H1 (cell line): Measurements from ENCODE around the gene TNP2. TPM values are rescaled to one million over a fixed set of nuclear protein-coding genes. Genes with fewer than 3 reads are reported as not detected.

ENCODE experiments used
- CTCF ChIA-PET: fragments of 300-600 bp; sonication (Branson Sonifier 250); formaldehyde crosslinking; loops from one replicate; lab custom pipeline; 2021; ENCODE audit not compliant: partially characterized antibody; lab: Charles Lee
- POLR2A ChIA-PET: fragments of 300-600 bp; sonication (Branson Sonifier 250); formaldehyde crosslinking; loops from one replicate; lab custom pipeline; 2021; ENCODE audit warnings: inconsistent platforms; ENCODE audit not compliant: partially characterized antibody; lab: Charles Lee
- DNase-seq, 2 experiments: peaks; one replicate each; pipeline versions ENCODE4 v3.0.0 to v3.0.0-alpha.2; 2010 to 2022; ENCODE audit warnings: low spot score in 2 of 2, low read depth in 1 of 2, mixed read lengths in 1 of 2
- FAIRE-seq: peaks from 2 replicates; lab custom pipeline; 2011; peaks lifted over from hg19 to GRCh38; lab: Jason Lieb, UNC
- H2AFZ ChIP-seq: 2 replicates; pipeline ENCODE4 v1.8.1; 2012; ENCODE audit warnings: low read length, inconsistent platforms
- H2AK5ac ChIP-seq: 2 replicates; pipeline ENCODE4 v1.6.1; 2013; ENCODE audit warnings: low read depth, low read length
- H2BK120ac ChIP-seq: replicated peaks from 2 replicates; pipeline ENCODE3; 2013; ENCODE audit warnings: low read depth, low read length, inconsistent platforms
- H2BK12ac ChIP-seq: 2 replicates; pipeline ENCODE4 v1.6.1; 2013; ENCODE audit warnings: low read depth, low read length
- H2BK15ac ChIP-seq: 2 replicates; pipeline ENCODE4 v1.6.1; 2013; ENCODE audit warnings: low read length
- H2BK20ac ChIP-seq: 2 replicates; pipeline ENCODE4 v1.6.1; 2013; ENCODE audit warnings: low read length
- H2BK5ac ChIP-seq: 2 replicates; pipeline ENCODE4 v1.6.1; 2013; ENCODE audit warnings: low read depth, low read length
- H3K14ac ChIP-seq: 2 replicates; pipeline ENCODE4 v1.6.1; 2013; ENCODE audit warnings: inconsistent platforms; ENCODE audit not compliant: insufficient read length
- H3K18ac ChIP-seq: 2 replicates; pipeline ENCODE4 v1.6.1; 2013; ENCODE audit warnings: low read length; ENCODE audit errors: extremely low read depth
- H3K23ac ChIP-seq: 2 replicates; pipeline ENCODE4 v1.6.1; 2013; ENCODE audit warnings: inconsistent platforms; ENCODE audit not compliant: insufficient read length
- H3K23me2 ChIP-seq: 2 replicates; pipeline ENCODE4 v1.6.1; 2013; ENCODE audit warnings: low read depth, low read length
- H3K27ac ChIP-seq: 2 replicates; pipeline ENCODE4 v1.6.1; 2011; ENCODE audit warnings: low read depth, low read length, inconsistent platforms
- H3K27me3 ChIP-seq, 4 experiments: replicated peaks in 1 of 4; 1 replicate in 1 of 4; 2 replicates in 3 of 4; pipeline versions ENCODE4 v1.6.1 to v1.8.1; 2011 to 2013; ENCODE audit warnings: low read length in 3 of 4, mild to moderate bottlenecking in 3 of 4, inconsistent platforms in 2 of 4, mixed read lengths in 2 of 4, moderate library complexity in 1 of 4; ENCODE audit not compliant: control insufficient read depth in 3 of 4, insufficient read depth in 3 of 4; ENCODE audit errors: extremely low read depth in 1 of 4
- H3K36me3 ChIP-seq, 4 experiments: 2 replicates each; pipeline versions ENCODE4 v1.6.1 to v1.8.1; 2011 to 2013; ENCODE audit warnings: mild to moderate bottlenecking in 4 of 4, low read length in 3 of 4, moderate library complexity in 2 of 4, control low read depth in 1 of 4, inconsistent platforms in 1 of 4; ENCODE audit not compliant: insufficient read depth in 4 of 4, control insufficient read depth in 2 of 4
- H3K4ac ChIP-seq: replicated peaks from 2 replicates; pipeline ENCODE3; 2013; ENCODE audit warnings: low read length, low read depth, mixed read lengths, inconsistent platforms; ENCODE audit not compliant: insufficient read length
- H3K4me1 ChIP-seq, 4 experiments: replicated peaks in 1 of 4; 1 replicate in 1 of 4; 2 replicates in 3 of 4; pipeline versions ENCODE4 v1.6.1 to v1.8.1; 2011 to 2013; ENCODE audit warnings: low read length in 3 of 4, inconsistent platforms in 2 of 4, mixed read lengths in 1 of 4; ENCODE audit not compliant: insufficient read depth in 4 of 4, control insufficient read depth in 3 of 4
- H3K4me2 ChIP-seq, 2 experiments: 2 replicates each; pipeline versions ENCODE4 v1.6.1 to v1.8.1; 2011 to 2013; ENCODE audit warnings: low read depth in 2 of 2, low read length in 2 of 2, control low read depth in 1 of 2, inconsistent platforms in 1 of 2, mild to moderate bottlenecking in 1 of 2; ENCODE audit not compliant: insufficient read depth in 1 of 2
- H3K4me3 ChIP-seq, 4 experiments: fragments of 200-600, 300-600 bp in 1 of 4; sonication (generic), shearing (Covaris generic), sonication (Bioruptor Twin) in 1 of 4; 2 replicates each; pipeline versions ENCODE4 v1.5.1 to v1.8.1; 2011 to 2016; ENCODE audit warnings: low read length in 4 of 4, low read depth in 3 of 4, control low read depth in 2 of 4, inconsistent platforms in 2 of 4, mild to moderate bottlenecking in 2 of 4, mixed read lengths in 1 of 4, moderate library complexity in 1 of 4; ENCODE audit not compliant: insufficient read depth in 2 of 4; ENCODE audit errors: extremely low read depth in 1 of 4
- H3K56ac ChIP-seq: replicated peaks from 2 replicates; pipeline ENCODE3; 2013; ENCODE audit warnings: low read depth, mild to moderate bottlenecking, mixed read lengths, low read length, inconsistent platforms; ENCODE audit not compliant: insufficient read length
- H3K79me1 ChIP-seq: 2 replicates; pipeline ENCODE4 v1.6.1; 2013; ENCODE audit warnings: low read depth, low read length, control low read depth
- H3K79me2 ChIP-seq, 2 experiments: 2 replicates each; pipeline versions ENCODE4 v1.6.1 to v1.8.1; 2012 to 2013; ENCODE audit warnings: low read length in 2 of 2, mild to moderate bottlenecking in 2 of 2, inconsistent platforms in 1 of 2; ENCODE audit not compliant: insufficient read depth in 2 of 2, control insufficient read depth in 1 of 2
- H3K9ac ChIP-seq, 4 experiments: replicated peaks in 1 of 4; 1 replicate in 1 of 4; 2 replicates in 3 of 4; pipeline versions ENCODE4 v1.6.1 to v1.8.1; 2011 to 2013; ENCODE audit warnings: low read depth in 3 of 4, low read length in 3 of 4, control low read depth in 2 of 4, mild to moderate bottlenecking in 2 of 4, moderate library complexity in 2 of 4, inconsistent platforms in 1 of 4; ENCODE audit errors: extremely low read depth in 1 of 4
- H3K9me3 ChIP-seq, 2 experiments: 2 replicates each; pipeline versions ENCODE4 v1.6.1 to v1.8.1; 2012 to 2013; ENCODE audit warnings: mild to moderate bottlenecking in 2 of 2, moderate library complexity in 2 of 2, control low read depth in 1 of 2, inconsistent platforms in 1 of 2, low read depth in 1 of 2, low read length in 1 of 2, mixed read lengths in 1 of 2; ENCODE audit not compliant: insufficient read depth in 2 of 2
- H4K20me1 ChIP-seq, 2 experiments: replicated peaks in 1 of 2; 2 replicates each; pipeline versions ENCODE3 to v1.8.1; 2011 to 2013; ENCODE audit warnings: inconsistent platforms in 2 of 2, low read length in 2 of 2, mild to moderate bottlenecking in 1 of 2; ENCODE audit not compliant: insufficient read depth in 2 of 2, control insufficient read depth in 1 of 2
- H4K5ac ChIP-seq: 2 replicates; pipeline ENCODE4 v1.6.1; 2013; ENCODE audit warnings: low read length, low read depth, mixed read lengths, inconsistent platforms; ENCODE audit not compliant: insufficient read length
- H4K8ac ChIP-seq: 2 replicates; pipeline ENCODE4 v1.8.0; 2013; ENCODE audit warnings: mild to moderate bottlenecking, moderate library complexity, low read length, inconsistent platforms; ENCODE audit not compliant: insufficient read depth; ENCODE audit errors: extremely low read depth
- H4K91ac ChIP-seq: replicated peaks from 2 replicates; pipeline ENCODE3; 2013; ENCODE audit warnings: low read length, mixed read lengths, inconsistent platforms; ENCODE audit not compliant: insufficient read length
- KDM1A ChIP-seq: fragments of 200-600, 300-600 bp; sonication (generic); IDR thresholded peaks from 2 replicates; pipeline ENCODE4 v1.7.1; 2016; ENCODE audit warnings: mild to moderate bottlenecking, low read length, borderline replicate concordance
- POLR2AphosphoS5 ChIP-seq: IDR thresholded peaks from 2 replicates; pipeline ENCODE4 v1.6.1; 2011; ENCODE audit warnings: low read depth, low read length
- SAP30 ChIP-seq: fragments of 300-600 bp; sonication (generic); IDR thresholded peaks from 2 replicates; pipeline ENCODE4 v1.7.1; 2012; ENCODE audit warnings: low read length, moderate library complexity, mild to moderate bottlenecking, inconsistent platforms; ENCODE audit not compliant: insufficient read depth, insufficient replicate concordance
- WGBS, 2 experiments: shearing (Covaris generic) in 1 of 2; methylation state at CpG; one replicate each; pipeline versions ENCODE4 v1.1.6 to v1.1.7; 2013 to 2015; ENCODE audit warnings: low lambda C conversion rate in 2 of 2, mixed read lengths in 2 of 2, inconsistent platforms in 1 of 2, low coverage in 1 of 2, missing lambda C conversion rate in 1 of 2; ENCODE audit not compliant: insufficient replicate concordance in 2 of 2, insufficient coverage in 1 of 2, insufficient read length in 1 of 2; ENCODE audit errors: extremely low coverage in 1 of 2, missing lambda C conversion rate in 1 of 2; 5-methylcytosine and 5-hydroxymethylcytosine counted together
- polyA plus RNA-seq, 7 experiments: library from polyadenylated mRNA; depleted of rRNA in 3 of 7; stranded (reverse) in 5 of 7; unstranded in 2 of 7; fragments of >200 nt in 5 of 7; fragments of 200-250 nt in 2 of 7; gene quantifications; 1 replicate in 5 of 7; 2 replicates in 1 of 7; 4 replicates in 1 of 7; pipeline versions ENCODE4 v1.2.1 to v1.2.3, GENCODE V29; 2011 to 2013; ENCODE audit warnings: missing spikeins in 2 of 7, mixed read lengths in 2 of 7
- total RNA-seq: library from RNA; stranded (reverse); fragmentation: NEBNext Ultra II Directional; extraction: Animal tissue kit (Norgen Biotek cat#: 25700); gene quantifications from 2 replicates; pipeline ENCODE4 v1.2.1, GENCODE V29; 2021

TNP2 gene
- total and polyA plus RNA-seq, 2 of the 8 experiments (the other 6 are each of a cell fraction or from before 2014, with no cell fraction given): not detected

- FAIRE-seq: no peak
Observed at GRCh38 chr16:11250786-11251524, 18.2 kb downstream of the TNP2 start.

More at GRCh38 chr16:11250786-11251524, 18.2 kb downstream of the TNP2 start:
- CTCF ChIA-PET: interaction anchor here (1.0 to 1.6 kb wide), 4 partner anchors 9 to 262 kb away, joined by 3 to 5 read pairs (median 3); no protein-coding TSS in a partner anchor
- Histone ChIP-seq H2BK120ac (no peak overlapping the region), H3K4me2 (no peak overlapping the region), H2BK20ac (no peak overlapping the region), H4K91ac (no peak overlapping the region), H3K4ac (no peak overlapping the region), H3K79me1 (peaks cover 4% of the 10 kb centered on the region), H3K23me2 (peaks cover 6% of the 10 kb centered on the region; the same call in 1 of the 2 replicates), H4K5ac (no peak overlapping the region), H3K4me1 (peaks cover 0 to 15% (median 7%) of the 10 kb centered on the region in 4 experiments; a peak in 5 of 7 replicates), H2BK12ac (no peak overlapping the region), H3K27ac (no peak overlapping the region), H3K36me3 (peaks cover 0 to 8% (median 5%) of the 10 kb centered on the region in 4 experiments; a peak in 5 of 8 replicates), H3K56ac (no peak overlapping the region), H3K9ac (no peak overlapping the region), H2AK5ac (no peak overlapping the region), H2BK5ac (no peak overlapping the region), H3K18ac (no peak overlapping the region), H3K9me3 (no peaks in the 10 kb centered on the region), H3K79me2 (peaks cover 0 to 28% of the 10 kb centered on the region in 2 experiments; a peak in 2 of 4 replicates), H4K20me1 (peaks cover 11 to 22% of the 10 kb centered on the region in 2 experiments), H3K4me3 (no peak overlapping the region), H4K8ac (no peak overlapping the region), H3K23ac (no peak overlapping the region), H3K14ac (no peak overlapping the region), H2BK15ac (no peak overlapping the region), H3K27me3 (no peaks in the 10 kb centered on the region; a peak in 1 of 7 replicates), H2AFZ (no peak overlapping the region)
- DNase-seq: no peak
- no peak for TF ChIP-seq SAP30
- TF ChIP-seq POLR2AphosphoS5: 0 out of 2 replicates have a peak, but pooled peaks have one; percentile 3
- TF ChIP-seq KDM1A: no peak
- 88% methylated on average over 9 of the region's 10 CpGs; no CpG with 5 or more reads in 1 of the 2 experiments for WGBS, 2 experiments
- POLR2A ChIA-PET: interaction anchor here (0.9 to 1.7 kb wide), 10 partner anchors 10 to 280 kb away, joined by 3 to 6 read pairs (median 3); no protein-coding TSS in a partner anchor
